SK-N-MC (cell line): ENCODE measurements around the gene CCDC134.

ENCODE experiments used
- EZH2 ChIP-seq: fragments of 200-600 bp; sonication (generic); IDR thresholded peaks from one replicate; pipeline ENCODE4 v1.6.1; 2017; ENCODE audit warnings: antibody characterized with exemption
- POLR2AphosphoS5 ChIP-seq: IDR thresholded peaks from 2 replicates; pipeline ENCODE4 v1.6.1; 2012; ENCODE audit warnings: mild to moderate bottlenecking, low read depth, low read length, borderline replicate concordance

GRCh38 chr22:41780746-41781505, 19.6 kb upstream of the CCDC134 start:
- TF ChIP-seq EZH2 (no peak), POLR2AphosphoS5 (no peak)
